ENCODE results near the gene TMEM51. TPM values are rescaled to one million over a fixed set of nuclear protein-coding genes. Genes with fewer than 3 reads are reported as not detected.

Gene TMEM51
- total and polyA plus RNA-seq, 2 of the 13 experiments (the other 11 are each of a cell fraction or from before 2014, with no cell fraction given) = 12.2 to 22.3 TPM

DNA sequence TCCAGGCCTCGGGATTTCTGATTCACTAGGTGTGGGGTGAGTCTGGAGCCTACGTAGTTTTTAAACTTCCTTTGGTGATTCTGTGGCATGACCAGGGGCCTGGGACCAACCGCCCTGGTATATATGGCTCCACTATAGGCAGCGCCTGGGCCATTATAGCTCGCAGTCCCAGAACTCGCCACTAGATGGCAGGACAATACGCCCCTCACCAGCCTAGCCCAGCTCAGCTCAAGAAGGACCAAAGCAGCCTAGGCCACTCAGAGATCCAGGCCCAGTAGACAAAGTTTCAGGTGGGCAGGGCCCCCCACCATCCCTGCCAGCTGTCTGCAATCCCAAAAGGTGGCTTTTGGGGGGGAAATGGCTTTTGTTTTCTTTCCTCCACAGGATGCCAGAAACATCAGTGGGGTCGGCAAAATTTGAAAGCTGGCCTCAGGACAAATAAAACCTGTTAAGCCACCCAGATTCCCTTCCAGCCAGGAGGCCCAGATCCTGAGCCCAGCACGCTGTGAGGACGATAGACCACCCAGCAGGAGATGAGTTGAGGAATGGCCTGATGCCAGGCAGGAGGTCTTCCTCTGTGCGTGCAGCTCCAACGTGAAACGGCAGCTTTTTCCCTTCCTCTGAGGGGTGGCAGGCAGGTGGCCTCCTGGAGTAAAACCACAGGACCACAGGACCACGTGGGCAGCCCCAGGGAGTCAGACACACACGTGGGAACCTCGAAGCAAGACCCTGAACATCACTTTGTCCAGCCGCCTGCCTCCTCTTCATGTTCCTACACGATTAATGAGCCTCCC, 24.8 kb upstream of the TMEM51 start (continued):
- TF ChIP-seq, protein P1, sequence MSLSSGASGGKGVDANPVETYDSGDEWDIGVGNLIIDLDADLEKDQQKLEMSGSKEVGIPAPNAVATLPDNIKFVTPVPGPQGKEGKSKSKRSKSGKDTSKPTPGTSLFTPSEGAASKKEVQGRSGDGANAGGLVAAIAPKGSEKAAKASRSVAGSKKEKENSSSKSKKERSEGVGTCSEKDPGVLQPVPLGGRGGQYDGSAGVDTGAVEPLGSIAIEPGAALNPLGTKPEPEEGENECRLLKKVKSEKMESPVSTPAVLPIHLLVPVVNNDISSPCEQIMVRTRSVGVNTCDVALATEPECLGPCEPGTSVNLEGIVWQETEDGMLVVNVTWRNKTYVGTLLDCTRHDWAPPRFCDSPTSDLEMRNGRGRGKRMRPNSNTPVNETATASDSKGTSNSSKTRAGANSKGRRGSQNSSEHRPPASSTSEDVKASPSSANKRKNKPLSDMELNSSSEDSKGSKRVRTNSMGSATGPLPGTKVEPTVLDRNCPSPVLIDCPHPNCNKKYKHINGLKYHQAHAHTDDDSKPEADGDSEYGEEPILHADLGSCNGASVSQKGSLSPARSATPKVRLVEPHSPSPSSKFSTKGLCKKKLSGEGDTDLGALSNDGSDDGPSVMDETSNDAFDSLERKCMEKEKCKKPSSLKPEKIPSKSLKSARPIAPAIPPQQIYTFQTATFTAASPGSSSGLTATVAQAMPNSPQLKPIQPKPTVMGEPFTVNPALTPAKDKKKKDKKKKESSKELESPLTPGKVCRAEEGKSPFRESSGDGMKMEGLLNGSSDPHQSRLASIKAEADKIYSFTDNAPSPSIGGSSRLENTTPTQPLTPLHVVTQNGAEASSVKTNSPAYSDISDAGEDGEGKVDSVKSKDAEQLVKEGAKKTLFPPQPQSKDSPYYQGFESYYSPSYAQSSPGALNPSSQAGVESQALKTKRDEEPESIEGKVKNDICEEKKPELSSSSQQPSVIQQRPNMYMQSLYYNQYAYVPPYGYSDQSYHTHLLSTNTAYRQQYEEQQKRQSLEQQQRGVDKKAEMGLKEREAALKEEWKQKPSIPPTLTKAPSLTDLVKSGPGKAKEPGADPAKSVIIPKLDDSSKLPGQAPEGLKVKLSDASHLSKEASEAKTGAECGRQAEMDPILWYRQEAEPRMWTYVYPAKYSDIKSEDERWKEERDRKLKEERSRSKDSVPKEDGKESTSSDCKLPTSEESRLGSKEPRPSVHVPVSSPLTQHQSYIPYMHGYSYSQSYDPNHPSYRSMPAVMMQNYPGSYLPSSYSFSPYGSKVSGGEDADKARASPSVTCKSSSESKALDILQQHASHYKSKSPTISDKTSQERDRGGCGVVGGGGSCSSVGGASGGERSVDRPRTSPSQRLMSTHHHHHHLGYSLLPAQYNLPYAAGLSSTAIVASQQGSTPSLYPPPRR (CRISPR knock-in tag; IDR thresholded peaks at IDR 0.05; ENCODE audit: borderline replicate concordance) = no peak
- TF ChIP-seq, protein P2, sequence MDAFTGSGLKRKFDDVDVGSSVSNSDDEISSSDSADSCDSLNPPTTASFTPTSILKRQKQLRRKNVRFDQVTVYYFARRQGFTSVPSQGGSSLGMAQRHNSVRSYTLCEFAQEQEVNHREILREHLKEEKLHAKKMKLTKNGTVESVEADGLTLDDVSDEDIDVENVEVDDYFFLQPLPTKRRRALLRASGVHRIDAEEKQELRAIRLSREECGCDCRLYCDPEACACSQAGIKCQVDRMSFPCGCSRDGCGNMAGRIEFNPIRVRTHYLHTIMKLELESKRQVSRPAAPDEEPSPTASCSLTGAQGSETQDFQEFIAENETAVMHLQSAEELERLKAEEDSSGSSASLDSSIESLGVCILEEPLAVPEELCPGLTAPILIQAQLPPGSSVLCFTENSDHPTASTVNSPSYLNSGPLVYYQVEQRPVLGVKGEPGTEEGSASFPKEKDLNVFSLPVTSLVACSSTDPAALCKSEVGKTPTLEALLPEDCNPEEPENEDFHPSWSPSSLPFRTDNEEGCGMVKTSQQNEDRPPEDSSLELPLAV (CRISPR knock-in tag; conservative IDR thresholded peaks at IDR 0.05; ENCODE audit: low read depth) = no peak
- no peak for TF ChIP-seq MEIS2 (CRISPR knock-in tag; IDR thresholded peaks at IDR 0.05)
- peak; percentile 45 for TF ChIP-seq FOSL2 (CRISPR knock-in tag; IDR thresholded peaks at IDR 0.05)
- no peak for TF ChIP-seq NR2F6 (IDR thresholded peaks at IDR 0.05)
- TF ChIP-seq NR2F6 (CRISPR knock-in tag; IDR thresholded peaks at IDR 0.05) = no peak
- no peak for TF ChIP-seq ZNF614 (CRISPR knock-in tag; IDR thresholded peaks at IDR 0.05; ENCODE audit: borderline replicate concordance)
- TF ChIP-seq ZNF451 (CRISPR knock-in tag; IDR thresholded peaks at IDR 0.05) = no peak
- TF ChIP-seq ZKSCAN5 (CRISPR knock-in tag; IDR thresholded peaks at IDR 0.05) = no peak
- TF ChIP-seq, protein P3, sequence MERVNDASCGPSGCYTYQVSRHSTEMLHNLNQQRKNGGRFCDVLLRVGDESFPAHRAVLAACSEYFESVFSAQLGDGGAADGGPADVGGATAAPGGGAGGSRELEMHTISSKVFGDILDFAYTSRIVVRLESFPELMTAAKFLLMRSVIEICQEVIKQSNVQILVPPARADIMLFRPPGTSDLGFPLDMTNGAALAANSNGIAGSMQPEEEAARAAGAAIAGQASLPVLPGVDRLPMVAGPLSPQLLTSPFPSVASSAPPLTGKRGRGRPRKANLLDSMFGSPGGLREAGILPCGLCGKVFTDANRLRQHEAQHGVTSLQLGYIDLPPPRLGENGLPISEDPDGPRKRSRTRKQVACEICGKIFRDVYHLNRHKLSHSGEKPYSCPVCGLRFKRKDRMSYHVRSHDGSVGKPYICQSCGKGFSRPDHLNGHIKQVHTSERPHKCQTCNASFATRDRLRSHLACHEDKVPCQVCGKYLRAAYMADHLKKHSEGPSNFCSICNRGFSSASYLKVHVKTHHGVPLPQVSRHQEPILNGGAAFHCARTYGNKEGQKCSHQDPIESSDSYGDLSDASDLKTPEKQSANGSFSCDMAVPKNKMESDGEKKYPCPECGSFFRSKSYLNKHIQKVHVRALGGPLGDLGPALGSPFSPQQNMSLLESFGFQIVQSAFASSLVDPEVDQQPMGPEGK (CRISPR knock-in tag; IDR thresholded peaks at IDR 0.05) = no peak
- TF ChIP-seq JDP2 (CRISPR knock-in tag; IDR thresholded peaks at IDR 0.05; ENCODE audit: borderline replicate concordance) = no peak
- TF ChIP-seq, protein P4, sequence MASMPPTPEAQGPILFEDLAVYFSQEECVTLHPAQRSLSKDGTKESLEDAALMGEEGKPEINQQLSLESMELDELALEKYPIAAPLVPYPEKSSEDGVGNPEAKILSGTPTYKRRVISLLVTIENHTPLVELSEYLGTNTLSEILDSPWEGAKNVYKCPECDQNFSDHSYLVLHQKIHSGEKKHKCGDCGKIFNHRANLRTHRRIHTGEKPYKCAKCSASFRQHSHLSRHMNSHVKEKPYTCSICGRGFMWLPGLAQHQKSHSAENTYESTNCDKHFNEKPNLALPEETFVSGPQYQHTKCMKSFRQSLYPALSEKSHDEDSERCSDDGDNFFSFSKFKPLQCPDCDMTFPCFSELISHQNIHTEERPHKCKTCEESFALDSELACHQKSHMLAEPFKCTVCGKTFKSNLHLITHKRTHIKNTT (CRISPR knock-in tag; IDR thresholded peaks at IDR 0.05) = no peak
- TF ChIP-seq ONECUT2 (CRISPR knock-in tag; IDR thresholded peaks at IDR 0.05) = no peak
- no peak; the same call in 1 of the 2 replicates for TF ChIP-seq FOXA3 (CRISPR knock-in tag; IDR thresholded peaks at IDR 0.05)
- TF ChIP-seq TGIF2 (CRISPR knock-in tag; IDR thresholded peaks at IDR 0.05) = no peak
- no peak for TF ChIP-seq ATF7-NPFF (CRISPR knock-in tag; IDR thresholded peaks at IDR 0.05; ENCODE audit: low read depth)
- TF ChIP-seq, protein P5, sequence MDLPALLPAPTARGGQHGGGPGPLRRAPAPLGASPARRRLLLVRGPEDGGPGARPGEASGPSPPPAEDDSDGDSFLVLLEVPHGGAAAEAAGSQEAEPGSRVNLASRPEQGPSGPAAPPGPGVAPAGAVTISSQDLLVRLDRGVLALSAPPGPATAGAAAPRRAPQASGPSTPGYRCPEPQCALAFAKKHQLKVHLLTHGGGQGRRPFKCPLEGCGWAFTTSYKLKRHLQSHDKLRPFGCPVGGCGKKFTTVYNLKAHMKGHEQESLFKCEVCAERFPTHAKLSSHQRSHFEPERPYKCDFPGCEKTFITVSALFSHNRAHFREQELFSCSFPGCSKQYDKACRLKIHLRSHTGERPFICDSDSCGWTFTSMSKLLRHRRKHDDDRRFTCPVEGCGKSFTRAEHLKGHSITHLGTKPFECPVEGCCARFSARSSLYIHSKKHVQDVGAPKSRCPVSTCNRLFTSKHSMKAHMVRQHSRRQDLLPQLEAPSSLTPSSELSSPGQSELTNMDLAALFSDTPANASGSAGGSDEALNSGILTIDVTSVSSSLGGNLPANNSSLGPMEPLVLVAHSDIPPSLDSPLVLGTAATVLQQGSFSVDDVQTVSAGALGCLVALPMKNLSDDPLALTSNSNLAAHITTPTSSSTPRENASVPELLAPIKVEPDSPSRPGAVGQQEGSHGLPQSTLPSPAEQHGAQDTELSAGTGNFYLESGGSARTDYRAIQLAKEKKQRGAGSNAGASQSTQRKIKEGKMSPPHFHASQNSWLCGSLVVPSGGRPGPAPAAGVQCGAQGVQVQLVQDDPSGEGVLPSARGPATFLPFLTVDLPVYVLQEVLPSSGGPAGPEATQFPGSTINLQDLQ (CRISPR knock-in tag; IDR thresholded peaks at IDR 0.05) = no peak
- no peak for TF ChIP-seq ZNF674 (CRISPR knock-in tag; IDR thresholded peaks at IDR 0.05; ENCODE audit: low read depth)
